ENCODE data around the gene DCST1. TPM values are rescaled to one million over a fixed set of nuclear protein-coding genes. Genes with fewer than 3 reads are reported as not detected.

DCST1 gene
- total and polyA plus RNA-seq, 2 of the 13 experiments (the other 11 are each of a cell fraction or from before 2014, with no cell fraction given): 0.04 TPM; not detected in 1

DNA sequence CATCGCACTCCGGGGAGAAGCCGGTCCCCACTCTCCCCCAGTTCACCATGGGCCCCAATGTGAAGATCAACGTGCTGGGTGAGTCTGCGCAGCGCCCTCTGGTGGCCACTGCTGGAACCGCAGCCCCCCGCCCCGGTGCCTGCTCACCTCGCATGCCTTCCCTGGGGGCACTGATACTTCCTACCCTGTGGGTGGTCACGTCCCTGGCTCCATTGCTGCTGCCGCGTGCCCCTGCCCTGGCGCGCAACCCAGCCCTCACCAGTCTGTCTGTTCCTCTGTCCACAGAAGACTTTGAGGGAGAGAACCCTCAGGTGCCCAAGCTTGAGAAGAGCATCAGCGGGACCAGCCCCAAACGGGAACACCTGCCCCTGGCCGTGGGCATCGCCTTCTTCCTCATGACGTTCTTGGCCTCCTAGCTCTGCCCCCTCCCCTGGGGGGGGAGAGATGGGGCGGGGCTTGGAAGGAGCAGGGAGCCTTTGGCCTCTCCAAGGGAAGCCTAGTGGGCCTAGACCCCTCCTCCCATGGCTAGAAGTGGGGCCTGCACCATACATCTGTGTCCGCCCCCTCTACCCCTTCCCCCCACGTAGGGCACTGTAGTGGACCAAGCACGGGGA is 52.6 kb downstream of the DCST1 start (continued):
- TF ChIP-seq, protein P1, sequence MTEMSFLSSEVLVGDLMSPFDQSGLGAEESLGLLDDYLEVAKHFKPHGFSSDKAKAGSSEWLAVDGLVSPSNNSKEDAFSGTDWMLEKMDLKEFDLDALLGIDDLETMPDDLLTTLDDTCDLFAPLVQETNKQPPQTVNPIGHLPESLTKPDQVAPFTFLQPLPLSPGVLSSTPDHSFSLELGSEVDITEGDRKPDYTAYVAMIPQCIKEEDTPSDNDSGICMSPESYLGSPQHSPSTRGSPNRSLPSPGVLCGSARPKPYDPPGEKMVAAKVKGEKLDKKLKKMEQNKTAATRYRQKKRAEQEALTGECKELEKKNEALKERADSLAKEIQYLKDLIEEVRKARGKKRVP (CRISPR knock-in tag; IDR thresholded peaks at IDR 0.05): no peak
- TF ChIP-seq ZNF484 (CRISPR knock-in tag; IDR thresholded peaks at IDR 0.05; ENCODE audit: borderline replicate concordance, low read depth) (no peak), REXO4 (CRISPR knock-in tag; IDR thresholded peaks at IDR 0.05; ENCODE audit: borderline replicate concordance) (no peak), ZNF274 (CRISPR knock-in tag; IDR thresholded peaks at IDR 0.05) (peak; percentile 44; the same call in 1 of the 2 replicates), MED8 (CRISPR knock-in tag; IDR thresholded peaks at IDR 0.05; ENCODE audit: insufficient replicate concordance) (no peak), CBFB (CRISPR knock-in tag; IDR thresholded peaks at IDR 0.05) (0 out of 2 replicates have a peak, but pooled peaks have one; percentile 54), FOSL2 (CRISPR knock-in tag; IDR thresholded peaks at IDR 0.05) (no peak), MYC (CRISPR knock-in tag; IDR thresholded peaks at IDR 0.05; ENCODE audit: borderline replicate concordance) (peak; percentile 74; the same call in 1 of the 2 replicates), ZSCAN9 (CRISPR knock-in tag; IDR thresholded peaks at IDR 0.05; ENCODE audit: borderline replicate concordance) (no peak), ZNF556 (CRISPR knock-in tag; IDR thresholded peaks at IDR 0.05; ENCODE audit: borderline replicate concordance) (no peak), IRF2 (CRISPR knock-in tag; IDR thresholded peaks at IDR 0.05) (no peak), GATAD2A (CRISPR knock-in tag; IDR thresholded peaks at IDR 0.05) (0 out of 2 replicates have a peak, but pooled peaks have one; percentile 17), MAZ (IDR thresholded peaks at IDR 0.05; ENCODE audit: borderline replicate concordance, low read depth, low read length) (no peak), MAZ (CRISPR knock-in tag; IDR thresholded peaks at IDR 0.05; ENCODE audit: low read depth) (no peak), ZMYM3 (CRISPR knock-in tag; IDR thresholded peaks at IDR 0.05) (no peak)
- TF ChIP-seq, protein P2, sequence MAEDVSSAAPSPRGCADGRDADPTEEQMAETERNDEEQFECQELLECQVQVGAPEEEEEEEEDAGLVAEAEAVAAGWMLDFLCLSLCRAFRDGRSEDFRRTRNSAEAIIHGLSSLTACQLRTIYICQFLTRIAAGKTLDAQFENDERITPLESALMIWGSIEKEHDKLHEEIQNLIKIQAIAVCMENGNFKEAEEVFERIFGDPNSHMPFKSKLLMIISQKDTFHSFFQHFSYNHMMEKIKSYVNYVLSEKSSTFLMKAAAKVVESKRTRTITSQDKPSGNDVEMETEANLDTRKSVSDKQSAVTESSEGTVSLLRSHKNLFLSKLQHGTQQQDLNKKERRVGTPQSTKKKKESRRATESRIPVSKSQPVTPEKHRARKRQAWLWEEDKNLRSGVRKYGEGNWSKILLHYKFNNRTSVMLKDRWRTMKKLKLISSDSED (CRISPR knock-in tag; IDR thresholded peaks at IDR 0.05): no peak
- TF ChIP-seq, protein P3, sequence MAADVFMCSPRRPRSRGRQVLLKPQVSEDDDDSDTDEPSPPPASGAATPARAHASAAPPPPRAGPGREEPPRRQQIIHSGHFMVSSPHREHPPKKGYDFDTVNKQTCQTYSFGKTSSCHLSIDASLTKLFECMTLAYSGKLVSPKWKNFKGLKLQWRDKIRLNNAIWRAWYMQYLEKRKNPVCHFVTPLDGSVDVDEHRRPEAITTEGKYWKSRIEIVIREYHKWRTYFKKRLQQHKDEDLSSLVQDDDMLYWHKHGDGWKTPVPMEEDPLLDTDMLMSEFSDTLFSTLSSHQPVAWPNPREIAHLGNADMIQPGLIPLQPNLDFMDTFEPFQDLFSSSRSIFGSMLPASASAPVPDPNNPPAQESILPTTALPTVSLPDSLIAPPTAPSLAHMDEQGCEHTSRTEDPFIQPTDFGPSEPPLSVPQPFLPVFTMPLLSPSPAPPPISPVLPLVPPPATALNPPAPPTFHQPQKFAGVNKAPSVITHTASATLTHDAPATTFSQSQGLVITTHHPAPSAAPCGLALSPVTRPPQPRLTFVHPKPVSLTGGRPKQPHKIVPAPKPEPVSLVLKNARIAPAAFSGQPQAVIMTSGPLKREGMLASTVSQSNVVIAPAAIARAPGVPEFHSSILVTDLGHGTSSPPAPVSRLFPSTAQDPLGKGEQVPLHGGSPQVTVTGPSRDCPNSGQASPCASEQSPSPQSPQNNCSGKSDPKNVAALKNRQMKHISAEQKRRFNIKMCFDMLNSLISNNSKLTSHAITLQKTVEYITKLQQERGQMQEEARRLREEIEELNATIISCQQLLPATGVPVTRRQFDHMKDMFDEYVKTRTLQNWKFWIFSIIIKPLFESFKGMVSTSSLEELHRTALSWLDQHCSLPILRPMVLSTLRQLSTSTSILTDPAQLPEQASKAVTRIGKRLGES (CRISPR knock-in tag; IDR thresholded peaks at IDR 0.05; ENCODE audit: borderline replicate concordance): no peak
- TF ChIP-seq, protein P4, sequence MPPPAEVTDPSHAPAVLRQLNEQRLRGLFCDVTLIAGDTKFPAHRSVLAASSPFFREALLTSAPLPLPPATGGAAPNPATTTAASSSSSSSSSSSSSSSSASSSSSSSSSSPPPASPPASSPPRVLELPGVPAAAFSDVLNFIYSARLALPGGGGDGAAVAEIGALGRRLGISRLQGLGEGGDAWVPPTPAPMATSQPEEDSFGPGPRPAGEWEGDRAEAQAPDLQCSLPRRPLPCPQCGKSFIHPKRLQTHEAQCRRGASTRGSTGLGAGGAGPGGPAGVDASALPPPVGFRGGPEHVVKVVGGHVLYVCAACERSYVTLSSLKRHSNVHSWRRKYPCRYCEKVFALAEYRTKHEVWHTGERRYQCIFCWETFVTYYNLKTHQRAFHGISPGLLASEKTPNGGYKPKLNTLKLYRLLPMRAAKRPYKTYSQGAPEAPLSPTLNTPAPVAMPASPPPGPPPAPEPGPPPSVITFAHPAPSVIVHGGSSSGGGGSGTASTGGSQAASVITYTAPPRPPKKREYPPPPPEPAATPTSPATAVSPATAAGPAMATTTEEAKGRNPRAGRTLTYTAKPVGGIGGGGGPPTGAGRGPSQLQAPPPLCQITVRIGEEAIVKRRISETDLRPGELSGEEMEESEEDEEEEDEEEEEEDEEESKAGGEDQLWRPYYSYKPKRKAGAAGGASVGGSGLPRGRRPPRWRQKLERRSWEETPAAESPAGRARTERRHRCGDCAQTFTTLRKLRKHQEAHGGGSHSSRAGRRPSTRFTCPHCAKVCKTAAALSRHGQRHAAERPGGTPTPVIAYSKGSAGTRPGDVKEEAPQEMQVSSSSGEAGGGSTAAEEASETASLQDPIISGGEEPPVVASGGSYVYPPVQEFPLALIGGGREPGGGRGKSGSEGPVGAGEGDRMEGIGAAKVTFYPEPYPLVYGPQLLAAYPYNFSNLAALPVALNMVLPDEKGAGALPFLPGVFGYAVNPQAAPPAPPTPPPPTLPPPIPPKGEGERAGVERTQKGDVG (CRISPR knock-in tag; IDR thresholded peaks at IDR 0.05; ENCODE audit: borderline replicate concordance): no peak
- TF ChIP-seq, protein P5, sequence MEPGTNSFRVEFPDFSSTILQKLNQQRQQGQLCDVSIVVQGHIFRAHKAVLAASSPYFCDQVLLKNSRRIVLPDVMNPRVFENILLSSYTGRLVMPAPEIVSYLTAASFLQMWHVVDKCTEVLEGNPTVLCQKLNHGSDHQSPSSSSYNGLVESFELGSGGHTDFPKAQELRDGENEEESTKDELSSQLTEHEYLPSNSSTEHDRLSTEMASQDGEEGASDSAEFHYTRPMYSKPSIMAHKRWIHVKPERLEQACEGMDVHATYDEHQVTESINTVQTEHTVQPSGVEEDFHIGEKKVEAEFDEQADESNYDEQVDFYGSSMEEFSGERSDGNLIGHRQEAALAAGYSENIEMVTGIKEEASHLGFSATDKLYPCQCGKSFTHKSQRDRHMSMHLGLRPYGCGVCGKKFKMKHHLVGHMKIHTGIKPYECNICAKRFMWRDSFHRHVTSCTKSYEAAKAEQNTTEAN (CRISPR knock-in tag; conservative IDR thresholded peaks at IDR 0.05): 0 out of 2 replicates have a peak, but pooled peaks have one; percentile 6
